Calu3 (cell line): ENCODE data around the gene SMPD2. TPM values are rescaled to one million over a fixed set of nuclear protein-coding genes. Genes with fewer than 3 reads are reported as not detected.

Experiments used
- BruUV-seq: library from RNA; stranded (reverse); fragments of 400-500 nt; replicated peaks from 2 replicates; lab custom pipeline; 2021; lab: Mats Ljungman, UMichigan
- CTCF ChIA-PET: fragments of 300-600 bp; sonication (Branson Sonifier 250); formaldehyde crosslinking; loops from one replicate; lab custom pipeline; 2022; ENCODE audit warnings: antibody characterized with exemption; lab: Charles Lee
- DNase-seq: peaks from one replicate; pipeline ENCODE4 v3.0.0; 2022
- H3K27ac Mint-ChIP-seq: one replicate; pipeline ENCODE4 v1.8.0; 2022; ENCODE audit warnings: mixed read lengths; ENCODE audit not compliant: unreplicated experiment
- H3K27me3 Mint-ChIP-seq: one replicate; pipeline ENCODE4 v1.8.0; 2022; ENCODE audit warnings: mixed read lengths; ENCODE audit not compliant: unreplicated experiment
- H3K36me3 Mint-ChIP-seq: one replicate; pipeline ENCODE4 v1.8.0; 2022; ENCODE audit warnings: mild to moderate bottlenecking, moderate library complexity, mixed read lengths; ENCODE audit not compliant: insufficient read depth, unreplicated experiment
- H3K4me1 Mint-ChIP-seq: one replicate; pipeline ENCODE4 v1.8.0; 2022; ENCODE audit warnings: mild to moderate bottlenecking, low read depth, mixed read lengths; ENCODE audit not compliant: unreplicated experiment
- H3K4me3 Mint-ChIP-seq: one replicate; pipeline ENCODE4 v1.8.0; 2022; ENCODE audit warnings: mild to moderate bottlenecking, low read depth, moderate library complexity, mixed read lengths; ENCODE audit not compliant: unreplicated experiment
- H3K9me3 Mint-ChIP-seq: one replicate; pipeline ENCODE4 v1.8.0; 2022; ENCODE audit warnings: low read depth, mixed read lengths; ENCODE audit not compliant: unreplicated experiment
- intact Hi-C: fragments of 100-400 bp; cut with micrococcal nuclease; formaldehyde crosslinking; loops from one replicate; pipeline ENCODE4 v1.10.0; 2022; ENCODE audit not compliant: unreplicated experiment
- total RNA-seq: library from RNA; stranded (reverse); gene quantifications from 2 replicates; pipeline ENCODE4 v1.2.3, GENCODE V29; 2022
- TF ChIP-seq, protein P1 (sequence below): fragments of 200-600 bp; IDR thresholded peaks from one replicate; pipeline ENCODE4 v1.8.0; 2022; ENCODE audit warnings: antibody characterized with exemption; ENCODE audit not compliant: unreplicated experiment

Gene SMPD2
- total RNA-seq, 1 experiment from 2014 or later = 17.3 TPM

DNA sequence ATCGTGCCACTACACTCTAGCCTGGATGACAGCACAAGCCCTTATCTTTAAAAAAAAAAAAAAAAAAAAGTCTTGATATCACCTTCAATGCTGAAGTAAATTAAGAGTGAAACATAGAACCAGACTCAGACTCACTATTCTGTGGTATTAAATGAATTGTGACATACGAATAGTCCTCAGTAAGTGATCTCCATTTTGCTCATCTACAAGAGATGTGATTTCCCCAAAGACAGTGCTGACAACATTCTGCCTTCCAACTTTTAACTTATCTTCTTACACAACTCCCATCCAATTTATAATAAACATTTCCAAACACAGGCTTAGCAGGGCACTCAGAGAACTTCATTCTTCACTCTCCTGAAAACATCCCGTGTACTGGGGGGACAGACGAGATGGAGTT, 34.5 kb downstream of the SMPD2 start:
- BruUV-seq = no TSS peak
- TF ChIP-seq, protein P1, sequence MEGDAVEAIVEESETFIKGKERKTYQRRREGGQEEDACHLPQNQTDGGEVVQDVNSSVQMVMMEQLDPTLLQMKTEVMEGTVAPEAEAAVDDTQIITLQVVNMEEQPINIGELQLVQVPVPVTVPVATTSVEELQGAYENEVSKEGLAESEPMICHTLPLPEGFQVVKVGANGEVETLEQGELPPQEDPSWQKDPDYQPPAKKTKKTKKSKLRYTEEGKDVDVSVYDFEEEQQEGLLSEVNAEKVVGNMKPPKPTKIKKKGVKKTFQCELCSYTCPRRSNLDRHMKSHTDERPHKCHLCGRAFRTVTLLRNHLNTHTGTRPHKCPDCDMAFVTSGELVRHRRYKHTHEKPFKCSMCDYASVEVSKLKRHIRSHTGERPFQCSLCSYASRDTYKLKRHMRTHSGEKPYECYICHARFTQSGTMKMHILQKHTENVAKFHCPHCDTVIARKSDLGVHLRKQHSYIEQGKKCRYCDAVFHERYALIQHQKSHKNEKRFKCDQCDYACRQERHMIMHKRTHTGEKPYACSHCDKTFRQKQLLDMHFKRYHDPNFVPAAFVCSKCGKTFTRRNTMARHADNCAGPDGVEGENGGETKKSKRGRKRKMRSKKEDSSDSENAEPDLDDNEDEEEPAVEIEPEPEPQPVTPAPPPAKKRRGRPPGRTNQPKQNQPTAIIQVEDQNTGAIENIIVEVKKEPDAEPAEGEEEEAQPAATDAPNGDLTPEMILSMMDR = no peak
- Mint-ChIP-seq H3K9me3 (no peaks in the 10 kb centered on the region), H3K27ac (no peak overlapping the region), H3K4me3 (no peak overlapping the region), H3K36me3 (peaks cover 55% of the 10 kb centered on the region), H3K27me3 (no peaks in the 10 kb centered on the region), H3K4me1 (peaks cover 23% of the 10 kb centered on the region)
- no peak for DNase-seq
- intact Hi-C loops = no loop called here
- CTCF ChIA-PET = no interaction called here

GRCh38 chr6:109475625-109476024, 35.1 kb downstream of the SMPD2 start:
- intact Hi-C loops = no loop called here
- TF ChIP-seq, protein P1 = no peak
- Mint-ChIP-seq H3K9me3 (no peaks in the 10 kb centered on the region), H3K4me3 (no peak overlapping the region), H3K27ac (no peak overlapping the region), H3K36me3 (peaks cover 55% of the 10 kb centered on the region), H3K27me3 (no peaks in the 10 kb centered on the region), H3K4me1 (peaks cover 27% of the 10 kb centered on the region)
- DNase-seq = no peak
- CTCF ChIA-PET = no interaction called here
- no TSS peak for BruUV-seq

DNA sequence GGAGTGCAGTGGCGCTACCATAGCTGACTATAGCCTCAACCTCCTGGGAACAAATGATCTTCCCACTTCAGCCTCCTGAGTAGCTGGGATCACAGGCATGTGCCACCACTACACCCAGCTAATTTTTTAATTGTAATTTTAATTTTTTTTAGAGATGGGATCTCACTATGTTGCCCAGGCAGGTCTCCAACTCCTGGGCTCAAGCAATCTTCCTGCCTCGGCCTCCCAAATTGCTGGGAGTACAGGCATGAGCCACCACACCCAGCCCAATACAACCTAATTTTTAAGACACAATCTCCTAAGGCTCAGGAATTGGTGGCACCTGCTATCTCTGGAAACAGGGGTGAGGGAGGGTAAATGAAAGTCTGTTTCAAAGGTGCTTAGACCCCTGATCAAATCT, 36.7 kb downstream of the SMPD2 start:
- BruUV-seq = no TSS peak
- Mint-ChIP-seq H3K27me3 (no peaks in the 10 kb centered on the region), H3K27ac (no peak overlapping the region), H3K9me3 (no peaks in the 10 kb centered on the region), H3K4me1 (peaks cover 42% of the 10 kb centered on the region), H3K4me3 (peak overlapping the region; percentile 26), H3K36me3 (peaks cover 59% of the 10 kb centered on the region)
- CTCF ChIA-PET = no interaction called here
- no peak for DNase-seq
- intact Hi-C loops = no loop called here
- TF ChIP-seq, protein P1 = no peak

DNA sequence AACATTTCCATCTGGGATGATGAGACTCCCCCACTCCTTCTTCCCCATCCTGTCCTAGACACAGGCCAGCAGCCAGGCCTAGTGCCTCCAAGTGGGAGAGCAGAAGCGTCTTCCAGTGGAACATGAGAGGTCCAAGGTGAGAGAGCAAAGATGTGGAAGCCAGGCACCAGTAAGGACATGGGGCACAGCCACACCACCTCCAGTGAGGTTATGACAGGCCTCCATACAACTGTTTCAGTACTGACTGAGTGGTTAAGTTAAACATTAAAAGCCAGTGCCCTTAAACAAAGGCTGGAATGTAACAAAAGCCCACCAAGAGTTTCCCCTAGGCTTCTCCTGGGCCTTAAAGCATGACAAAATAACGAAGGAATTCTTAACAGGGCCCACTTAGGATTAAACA, 37.2 kb downstream of the SMPD2 start:
- intact Hi-C loops = no loop called here
- H3K4me3 Mint-ChIP-seq = peak overlapping the region; percentile 26
- no peak overlapping the region for H3K27ac Mint-ChIP-seq
- TF ChIP-seq, protein P1 = no peak
- no TSS peak for BruUV-seq
- peaks cover 42% of the 10 kb centered on the region for H3K4me1 Mint-ChIP-seq
- no peaks in the 10 kb centered on the region for H3K27me3 Mint-ChIP-seq
- H3K36me3 Mint-ChIP-seq = peaks cover 62% of the 10 kb centered on the region
- no peak for DNase-seq
- H3K9me3 Mint-ChIP-seq = no peaks in the 10 kb centered on the region
- CTCF ChIA-PET = no interaction called here
